Uterus (tissue), 2 donors: ENCODE results near the gene GKN2.

Experiments
- POLR2A ChIP-seq, 2 donors: fragments of 450-650 bp; IDR thresholded peaks; one replicate each; pipeline ENCODE4 v1.6.1; 2016; ENCODE audit warnings: antibody characterized with exemption in 2 of 2, mild to moderate bottlenecking in 1 of 2, moderate library complexity in 1 of 2
- TF ChIP-seq, protein P1 (sequence below), 4 experiments: fragments of 200-600 bp in 2 of 4; fragments of 450-650 bp in 2 of 4; sonication (generic) in 2 of 4; IDR thresholded peaks; one replicate each; pipeline ENCODE4 v1.5.1; 2016 to 2019; ENCODE audit warnings: antibody characterized with exemption in 4 of 4, mild to moderate bottlenecking in 2 of 4, moderate library complexity in 1 of 4

DNA sequence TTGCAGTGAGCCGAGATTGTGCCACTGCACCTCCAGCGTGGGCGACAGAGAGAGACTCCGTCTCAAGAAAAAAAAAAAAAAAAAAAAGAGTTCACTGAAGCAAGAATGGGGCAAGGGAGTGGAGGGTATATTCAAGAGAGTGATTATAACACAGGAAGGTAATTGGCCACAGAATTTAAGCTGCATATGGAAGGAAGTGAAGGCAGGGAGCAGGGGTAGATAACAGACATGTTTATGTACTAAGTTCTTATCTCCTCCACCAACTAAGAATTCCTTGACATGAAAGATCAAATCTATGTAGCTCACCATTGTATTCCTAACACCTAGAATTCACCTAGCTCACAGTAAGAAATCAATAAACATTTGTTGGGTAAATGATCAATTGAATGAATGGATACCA is 37.3 kb downstream of the GKN2 start:
- TF ChIP-seq, protein P1, sequence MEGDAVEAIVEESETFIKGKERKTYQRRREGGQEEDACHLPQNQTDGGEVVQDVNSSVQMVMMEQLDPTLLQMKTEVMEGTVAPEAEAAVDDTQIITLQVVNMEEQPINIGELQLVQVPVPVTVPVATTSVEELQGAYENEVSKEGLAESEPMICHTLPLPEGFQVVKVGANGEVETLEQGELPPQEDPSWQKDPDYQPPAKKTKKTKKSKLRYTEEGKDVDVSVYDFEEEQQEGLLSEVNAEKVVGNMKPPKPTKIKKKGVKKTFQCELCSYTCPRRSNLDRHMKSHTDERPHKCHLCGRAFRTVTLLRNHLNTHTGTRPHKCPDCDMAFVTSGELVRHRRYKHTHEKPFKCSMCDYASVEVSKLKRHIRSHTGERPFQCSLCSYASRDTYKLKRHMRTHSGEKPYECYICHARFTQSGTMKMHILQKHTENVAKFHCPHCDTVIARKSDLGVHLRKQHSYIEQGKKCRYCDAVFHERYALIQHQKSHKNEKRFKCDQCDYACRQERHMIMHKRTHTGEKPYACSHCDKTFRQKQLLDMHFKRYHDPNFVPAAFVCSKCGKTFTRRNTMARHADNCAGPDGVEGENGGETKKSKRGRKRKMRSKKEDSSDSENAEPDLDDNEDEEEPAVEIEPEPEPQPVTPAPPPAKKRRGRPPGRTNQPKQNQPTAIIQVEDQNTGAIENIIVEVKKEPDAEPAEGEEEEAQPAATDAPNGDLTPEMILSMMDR (IDR thresholded peaks at IDR 0.05): no peak
- TF ChIP-seq POLR2A (IDR thresholded peaks at IDR 0.05): no peak
